ENCODE results near the gene DNAI4. TPM values are rescaled to one million over a fixed set of nuclear protein-coding genes. Genes with fewer than 3 reads are reported as not detected.

DNAI4 gene
- total and polyA plus RNA-seq, 9 of the 15 experiments (the other 6 are each of a cell fraction or from before 2014, with no cell fraction given): 0.57 to 4.8 (median 2.6) TPM; not detected in 1

- TF ChIP-seq RBM14 (IDR thresholded peaks at IDR 0.05; ENCODE audit: borderline replicate concordance, insufficient read depth, low read depth, low read length) (no peak), HNRNPK (IDR thresholded peaks at IDR 0.05; ENCODE audit: low read depth, low read length, poor library complexity, severe bottlenecking) (peak; percentile 56), PTRF (tag; IDR thresholded peaks at IDR 0.05) (no peak), CBFA2T2 (conservative IDR thresholded peaks at IDR 0.05) (no peak), RB1 (IDR thresholded peaks at IDR 0.05; ENCODE audit: low read depth) (peak; percentile 97), SRSF3 (IDR thresholded peaks at IDR 0.05; ENCODE audit: insufficient read depth, low read length) (no peak), ELK1 (CRISPR knock-in tag; IDR thresholded peaks at IDR 0.05) (no peak), ZNF316 (IDR thresholded peaks at IDR 0.05) (no peak), TAF15 (IDR thresholded peaks at IDR 0.05; ENCODE audit: low read depth, low read length) (no peak), PKNOX1 (IDR thresholded peaks at IDR 0.05) (no peak; the same call in 1 of the 2 replicates), HINFP (tag; conservative IDR thresholded peaks at IDR 0.05; ENCODE audit: low read depth) (no peak), U2AF2 (optimal IDR thresholded peaks at IDR 0.05; ENCODE audit: low read depth, low read length) (no peak), MLLT1 (IDR thresholded peaks at IDR 0.05) (peak in 1 of 2 experiments; percentile 85; a peak in 3 of 4 replicates), ZNF354B (CRISPR knock-in tag; IDR thresholded peaks at IDR 0.05) (no peak), SMARCA4 (IDR thresholded peaks at IDR 0.05) (0 out of 2 replicates have a peak, but pooled peaks have one; percentile 34), SUPT5H (IDR thresholded peaks at IDR 0.05) (peak; percentile 78), NCOA6 (IDR thresholded peaks at IDR 0.05) (no peak), NR3C1 (CRISPR knock-in tag; IDR thresholded peaks at IDR 0.05) (no peak), PHB2 (IDR thresholded peaks at IDR 0.05; ENCODE audit: low read depth) (no peak), ZNF197 (CRISPR knock-in tag; IDR thresholded peaks at IDR 0.05; ENCODE audit: low read depth) (peak; percentile 97), TBP (optimal IDR thresholded peaks at IDR 0.05; ENCODE audit: low read depth, low read length) (peak; percentile 74), MED1 (CRISPR knock-in tag; IDR thresholded peaks at IDR 0.05; ENCODE audit: borderline replicate concordance) (no peak), ZBTB8A (IDR thresholded peaks at IDR 0.05; ENCODE audit: partially characterized antibody) (no peak)
Observed at GRCh38 chr1:66929999-66930822, 5.6 kb upstream of the DNAI4 start (continued).
